SK-N-SH (cell line): Measurements from ENCODE around the gene WDR47. TPM values are rescaled to one million over a fixed set of nuclear protein-coding genes. Genes with fewer than 3 reads are reported as not detected.

Source experiments
- CTCF ChIA-PET: fragments of 300-600, 350-600 bp; formaldehyde crosslinking; extraction: SDS; loops from one replicate; lab custom pipeline; 2021; lab: Yijun Ruan, JAX
- POLR2A ChIA-PET: fragments of 350-600 bp; sonication (Branson Sonifier 250); formaldehyde crosslinking; extraction: SDS; loops from one replicate; lab custom pipeline; 2020; ENCODE audit warnings: antibody characterized with exemption, inconsistent platforms; lab: Yijun Ruan, JAX
- DNase-seq: peaks from one replicate; pipeline ENCODE4 v3.0.0; 2012
- H2AFZ ChIP-seq: fragments of 200-600 bp; sonication (generic); 2 replicates; pipeline ENCODE4 v1.8.1; 2016; ENCODE audit warnings: antibody characterized with exemption, mild to moderate bottlenecking, low read depth
- H3F3A ChIP-seq: fragments of 200-600 bp; sonication (generic); replicated peaks from 2 replicates; pipeline ENCODE3; 2016; ENCODE audit warnings: antibody characterized with exemption, mild to moderate bottlenecking; ENCODE audit not compliant: insufficient read depth
- H3K27ac ChIP-seq, 2 experiments: fragments of 200-500 bp in 1 of 2; fragments of 200-600 bp in 1 of 2; sonication (Bioruptor generic) in 1 of 2; sonication (generic), shearing (Covaris generic) in 1 of 2; 2 replicates each; pipeline versions ENCODE4 v1.5.1 to v1.6.1; 2014 to 2016; ENCODE audit warnings: low read depth in 2 of 2, inconsistent platforms in 1 of 2, low read length in 1 of 2, mild to moderate bottlenecking in 1 of 2, mixed read lengths in 1 of 2
- H3K27me3 ChIP-seq: fragments of 200-600 bp; sonication (generic), shearing (Covaris generic); 2 replicates; pipeline ENCODE4 v1.6.1; 2016; ENCODE audit warnings: mixed run types; ENCODE audit not compliant: insufficient read depth
- H3K36me3 ChIP-seq, 2 experiments: fragments of 200-500 bp in 1 of 2; fragments of 200-600 bp in 1 of 2; sonication (Bioruptor generic) in 1 of 2; sonication (generic) in 1 of 2; replicated peaks in 1 of 2; 2 replicates each; pipeline versions ENCODE3 to v1.5.1; 2014 to 2016; ENCODE audit warnings: low read length in 1 of 2, mild to moderate bottlenecking in 1 of 2; ENCODE audit not compliant: insufficient read depth in 2 of 2, control insufficient read depth in 1 of 2
- H3K4me1 ChIP-seq, 2 experiments: fragments of 200-500 bp in 1 of 2; fragments of 200-600 bp in 1 of 2; sonication (Bioruptor generic) in 1 of 2; sonication (generic), shearing (Covaris generic) in 1 of 2; 2 replicates each; pipeline versions ENCODE4 v1.5.1 to v1.6.1; 2014 to 2016; ENCODE audit warnings: low read depth in 1 of 2, low read length in 1 of 2, mixed run types in 1 of 2; ENCODE audit not compliant: insufficient read depth in 2 of 2, control insufficient read depth in 1 of 2
- H3K4me2 ChIP-seq: fragments of 200-600 bp; sonication (generic), shearing (Covaris generic); 2 replicates; pipeline ENCODE4 v1.6.1; 2017; ENCODE audit warnings: mixed run types
- H3K4me3 ChIP-seq, 2 experiments: fragments of 200-500 bp in 1 of 2; fragments of 200-600 bp in 1 of 2; sonication (Bioruptor generic) in 1 of 2; sonication (generic), shearing (Covaris generic) in 1 of 2; 2 replicates each; pipeline versions ENCODE4 v1.5.1 to v1.8.1; 2014 to 2016; ENCODE audit warnings: low read depth in 2 of 2, inconsistent platforms in 1 of 2, low read length in 1 of 2, mild to moderate bottlenecking in 1 of 2, mixed read lengths in 1 of 2, moderate library complexity in 1 of 2
- H3K79me2 ChIP-seq: fragments of 200-600 bp; sonication (generic); 2 replicates; pipeline ENCODE4 v1.8.1; 2017; ENCODE audit warnings: mild to moderate bottlenecking; ENCODE audit not compliant: insufficient read depth
- H3K9ac ChIP-seq: fragments of 200-600 bp; sonication (generic); 2 replicates; pipeline ENCODE4 v1.6.1; 2017; ENCODE audit warnings: mixed run types
- H3K9me2 ChIP-seq: fragments of 200-600 bp; sonication (generic); 2 replicates; pipeline ENCODE4 v1.6.1; 2017; ENCODE audit warnings: mixed run types
- H3K9me3 ChIP-seq: fragments of 200-600 bp; sonication (generic); 2 replicates; pipeline ENCODE4 v1.6.1; 2017; ENCODE audit warnings: mixed run types, mild to moderate bottlenecking, moderate library complexity
- H4K20me1 ChIP-seq: fragments of 200-600 bp; sonication (generic); 2 replicates; pipeline ENCODE4 v1.6.1; 2017; ENCODE audit warnings: mild to moderate bottlenecking, mixed run types; ENCODE audit not compliant: insufficient read depth
- CTCF ChIP-seq: fragments of 200-600 bp; sonication (generic); IDR thresholded peaks from 2 replicates; pipeline ENCODE4 v1.6.1; 2017; ENCODE audit warnings: antibody characterized with exemption, mild to moderate bottlenecking, moderate library complexity
- ELF1 ChIP-seq: IDR thresholded peaks from 2 replicates; pipeline ENCODE4 v1.4.0; 2012
- EZH2phosphoT487 ChIP-seq: fragments of 200-600 bp; sonication (generic); IDR thresholded peaks from 2 replicates; pipeline ENCODE4 v1.6.1; 2017; ENCODE audit warnings: low read depth, mixed run types, mild to moderate bottlenecking, antibody characterized with exemption, moderate library complexity, borderline replicate concordance
- FOSL2 ChIP-seq: IDR thresholded peaks from 2 replicates; pipeline ENCODE4 v1.4.0; 2012; ENCODE audit warnings: low read depth, mild to moderate bottlenecking, moderate library complexity, borderline replicate concordance
- FOXM1 ChIP-seq: IDR thresholded peaks from 2 replicates; pipeline ENCODE4 v1.4.0; 2012; ENCODE audit warnings: low read depth, mild to moderate bottlenecking
- GATA2 ChIP-seq: sonication (generic); formaldehyde crosslinking; IDR thresholded peaks from 2 replicates; pipeline ENCODE4 v1.5.0; 2020; ENCODE audit warnings: mild to moderate bottlenecking, missing genetic modification reagents
- IRF3 ChIP-seq: fragments of 150-350 bp; IDR thresholded peaks from 2 replicates; pipeline ENCODE4 v1.6.1; 2016; ENCODE audit warnings: mild to moderate bottlenecking, low read depth, low read length
- JUND ChIP-seq: IDR thresholded peaks from 2 replicates; pipeline ENCODE4 v1.4.0; 2012
- MAX ChIP-seq: IDR thresholded peaks from 2 replicates; pipeline ENCODE4 v1.4.0; 2012; ENCODE audit warnings: low read depth
- MXI1 ChIP-seq: IDR thresholded peaks from 2 replicates; pipeline ENCODE4 v1.6.1; 2012; ENCODE audit warnings: mild to moderate bottlenecking, low read depth, low read length, improper control_type of control experiment
- POLR2AphosphoS5 ChIP-seq: IDR thresholded peaks from 2 replicates; pipeline ENCODE4 v1.6.1; 2012; ENCODE audit warnings: low read depth, low read length
- RCOR1 ChIP-seq: fragments of 150-350 bp; IDR thresholded peaks from 2 replicates; pipeline ENCODE4 v1.6.1; 2017; ENCODE audit warnings: antibody characterized with exemption, low read length
- REST ChIP-seq: IDR thresholded peaks from 2 replicates; pipeline ENCODE4 v1.6.1; 2012; ENCODE audit warnings: mild to moderate bottlenecking, low read depth, low read length, moderate library complexity
- RXRA ChIP-seq: IDR thresholded peaks from 2 replicates; pipeline ENCODE4 v1.4.0; 2012; ENCODE audit warnings: low read depth, mild to moderate bottlenecking, borderline replicate concordance
- SIN3A ChIP-seq: IDR thresholded peaks from 2 replicates; pipeline ENCODE4 v1.6.1; 2012; ENCODE audit warnings: low read depth, mild to moderate bottlenecking, low read length, moderate library complexity, borderline replicate concordance
- TCF12 ChIP-seq: IDR thresholded peaks from 2 replicates; pipeline ENCODE4 v1.4.0; 2012
- USF2 ChIP-seq: fragments of 150-350 bp; IDR thresholded peaks from 2 replicates; pipeline ENCODE4 v1.6.1; 2017; ENCODE audit warnings: antibody characterized with exemption, low read length, low read depth, borderline replicate concordance
- ZBTB33 ChIP-seq: IDR thresholded peaks from 2 replicates; pipeline ENCODE4 v1.4.0; 2012; ENCODE audit warnings: low read depth, borderline replicate concordance
- WGBS: methylation state at CpG from one replicate; pipeline ENCODE4 v1.1.6; 2017; ENCODE audit warnings: low lambda C conversion rate; 5-methylcytosine and 5-hydroxymethylcytosine counted together
- polyA plus RNA-seq, 3 experiments: library from polyadenylated mRNA; depleted of rRNA; stranded (reverse); fragments of >200 nt; gene quantifications; 2 replicates each; pipeline ENCODE4 v1.2.3, GENCODE V29; 2012

The WDR47 gene
- polyA plus RNA-seq, 1 of the 3 experiments (the other 2 are of a cell fraction): 7.9 TPM

GRCh38 chr1:109025694-109026093, 16.2 kb downstream of the WDR47 start:
- 92% methylated on average over 6 of the region's 6 CpGs for WGBS
- H3K4me2 ChIP-seq: no peak overlapping the region
- ChIA-PET POLR2A (no interaction called here), CTCF (no interaction called here)
- TF ChIP-seq JUND (no peak), SIN3A (no peak), EZH2phosphoT487 (no peak), MXI1 (no peak), FOSL2 (no peak), ZBTB33 (no peak), POLR2AphosphoS5 (no peak), CTCF (no peak), GATA2 (no peak), REST (no peak), TCF12 (no peak), MAX (no peak), RXRA (no peak), RCOR1 (no peak), USF2 (no peak), IRF3 (no peak), FOXM1 (no peak), ELF1 (no peak)
- peaks cover 73% of the 10 kb centered on the region for H3K79me2 ChIP-seq
- no peak for DNase-seq
- H4K20me1 ChIP-seq: peaks cover 11% of the 10 kb centered on the region
- peaks cover 7% of the 10 kb centered on the region for H3F3A ChIP-seq
- peaks cover 0 to 19% of the 10 kb centered on the region in 2 experiments for H3K36me3 ChIP-seq
- H3K4me1 ChIP-seq: no peaks in the 10 kb centered on the region; a peak in 2 of 4 replicates
- no peak overlapping the region for H3K4me3 ChIP-seq
- H3K9ac ChIP-seq: no peak overlapping the region
- no peak overlapping the region for H2AFZ ChIP-seq
- H3K27ac ChIP-seq: no peak overlapping the region
- no peaks in the 10 kb centered on the region for H3K27me3 ChIP-seq
- no peaks in the 10 kb centered on the region for H3K9me3 ChIP-seq
- no peaks in the 10 kb centered on the region for H3K9me2 ChIP-seq
